ENCODE data around the gene PPFIBP2. TPM values are rescaled to one million over a fixed set of nuclear protein-coding genes. Genes with fewer than 3 reads are reported as not detected.
A peak's percentile ranks its signal among the peaks of the same experiment; 100 is the strongest.

The PPFIBP2 gene
- total RNA-seq, 4 donors from 2014 or later: 64.3 to 91.9 (median 71.6) TPM

- no peak for DNase-seq
- no peak for TF ChIP-seq POLR2A (IDR thresholded peaks at IDR 0.05)
- Histone ChIP-seq H3K4me1 (peaks cover 89 to 95% of the 10 kb centered on the region in 2 donors), H3K27me3 (no peaks in the 10 kb centered on the region), H3K9me3 (no peaks in the 10 kb centered on the region), H3K36me3 (no peaks in the 10 kb centered on the region), H3K27ac (peak overlapping the region; percentile 82 to 97 (median 86)), H3K4me3 (replicated peaks in 1 of 3) (no peak overlapping the region)
- WGBS, 2 donors: 93 to 94% methylated on average over 1 of the region's 1 CpG
- intact Hi-C loops (cut with DNase I): no loop called here
These were observed 13.2 kb downstream of the PPFIBP2 start for GRCh38 chr11:7527029-7527428.

DNA sequence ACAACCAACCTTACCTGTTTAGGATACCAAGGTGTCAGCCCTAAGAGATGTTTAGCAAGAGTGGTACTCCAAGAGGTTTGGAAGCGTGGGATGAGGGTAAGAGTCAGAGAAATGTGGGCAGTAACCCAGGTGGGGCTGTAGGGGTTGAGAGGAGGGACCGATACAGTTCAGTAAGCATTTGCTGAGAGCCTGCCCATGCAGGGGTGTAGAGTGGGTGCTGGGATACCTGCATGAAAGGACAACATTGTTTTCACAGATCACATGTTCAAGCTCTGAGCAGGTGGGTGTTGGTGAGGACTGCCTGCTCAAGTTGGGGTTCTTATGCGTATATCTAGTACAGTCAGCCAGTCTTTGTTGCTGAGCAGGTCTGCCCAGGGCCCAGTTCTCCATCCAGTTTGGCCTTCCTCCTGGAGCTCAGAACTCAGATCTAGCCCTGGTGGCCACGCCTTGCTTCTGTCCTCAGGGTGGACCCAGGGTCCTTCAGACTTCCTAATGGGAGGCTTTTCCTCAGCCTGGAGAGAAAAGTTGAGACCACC, 14.8 kb downstream of the PPFIBP2 start:
- Histone ChIP-seq H3K4me1 (peaks cover 90 to 97% of the 10 kb centered on the region in 2 donors), H3K4me3 (replicated peaks in 1 of 3) (no peak overlapping the region), H3K36me3 (no peaks in the 10 kb centered on the region), H3K27me3 (no peaks in the 10 kb centered on the region), H3K9me3 (no peaks in the 10 kb centered on the region), H3K27ac (peak overlapping the region; percentile 82 to 97 (median 93))
- DNase-seq: peak; percentile 89 to 94
- intact Hi-C loops (cut with DNase I): no loop called here
- WGBS, 2 donors: 45 to 60% methylated on average over 4 of the region's 4 CpGs
- TF ChIP-seq CTCF (IDR thresholded peaks at IDR 0.05): peak in 3 of 6 experiments; percentile 8 to 20 (median 17)
- TF ChIP-seq POLR2A (IDR thresholded peaks at IDR 0.05): peak in 1 of 2 donors; percentile 59

GRCh38 chr11:7530013-7530640, 16.3 kb downstream of the PPFIBP2 start:
- intact Hi-C loops (cut with DNase I): no loop called here
- WGBS, 2 donors: 90 to 100% methylated on average over 1 of the region's 1 CpG
- Histone ChIP-seq H3K4me1 (peaks cover 83 to 97% of the 10 kb centered on the region in 2 donors), H3K4me3 (replicated peaks in 1 of 3) (no peak overlapping the region), H3K36me3 (no peaks in the 10 kb centered on the region), H3K9me3 (no peaks in the 10 kb centered on the region), H3K27ac (peak overlapping the region; percentile 82 to 97 (median 93)), H3K27me3 (no peaks in the 10 kb centered on the region)
- DNase-seq: no peak
- TF ChIP-seq POLR2A (IDR thresholded peaks at IDR 0.05) (no peak), CTCF (IDR thresholded peaks at IDR 0.05) (no peak)

- Histone ChIP-seq H3K4me3 (replicated peaks in 1 of 3) (no peak overlapping the region), H3K36me3 (no peaks in the 10 kb centered on the region), H3K27me3 (no peaks in the 10 kb centered on the region), H3K27ac (peak overlapping the region; percentile 52 to 97 (median 82)), H3K4me1 (peaks cover 76 to 95% of the 10 kb centered on the region in 2 donors), H3K9me3 (no peaks in the 10 kb centered on the region)
- intact Hi-C loops (cut with DNase I): no loop called here
- no peak for TF ChIP-seq POLR2A (IDR thresholded peaks at IDR 0.05)
- no peak for TF ChIP-seq CTCF (IDR thresholded peaks at IDR 0.05)
- DNase-seq: no peak
These were observed 17.2 kb downstream of the PPFIBP2 start for GRCh38 chr11:7531011-7531410.

- Histone ChIP-seq H3K9me3 (no peaks in the 10 kb centered on the region), H3K27ac (peak overlapping the region; percentile 64 to 97 (median 82)), H3K4me1 (peaks cover 80 to 95% of the 10 kb centered on the region in 2 donors), H3K36me3 (no peaks in the 10 kb centered on the region), H3K4me3 (replicated peaks in 1 of 3) (no peak overlapping the region), H3K27me3 (no peaks in the 10 kb centered on the region)
- intact Hi-C loops (cut with DNase I): no loop called here
- no peak for DNase-seq
- WGBS, 2 donors: 86 to 87% methylated on average over 7 to 8 of the region's 8 CpGs
- TF ChIP-seq POLR2A (IDR thresholded peaks at IDR 0.05) (no peak), CTCF (IDR thresholded peaks at IDR 0.05) (no peak)
These were observed 18.8 kb downstream of the PPFIBP2 start for GRCh38 chr11:7532405-7533145.

Data from thyroid gland (tissue), 4 donors.